ENCODE measurements around the gene SYT1.

Gene SYT1

GRCh38 chr12:79393842-79394241 lies 529.3 kb downstream of the SYT1 start:
- CTCF ChIA-PET: interaction anchor here (1.7 kb wide), 1 partner anchor 14 kb away, joined by 4 read pairs; no protein-coding TSS in a partner anchor
- TF ChIP-seq FOXK2 (IDR thresholded peaks at IDR 0.05) (no peak), NFRKB (IDR thresholded peaks at IDR 0.05) (no peak), LEF1 (IDR thresholded peaks at IDR 0.05; ENCODE audit: borderline replicate concordance) (no peak), HDGF (IDR thresholded peaks at IDR 0.05; ENCODE audit: borderline replicate concordance) (no peak), FOXA1 (IDR thresholded peaks at IDR 0.05) (no peak), SP1 (IDR thresholded peaks at IDR 0.05) (no peak), BHLHE40 (IDR thresholded peaks at IDR 0.05; ENCODE audit: borderline replicate concordance) (no peak), TARDBP (IDR thresholded peaks at IDR 0.05) (no peak), SUZ12 (IDR thresholded peaks at IDR 0.05) (no peak), L3MBTL2 (conservative IDR thresholded peaks at IDR 0.05) (no peak), ELF4 (IDR thresholded peaks at IDR 0.05) (no peak), CTBP1 (IDR thresholded peaks at IDR 0.05; ENCODE audit: borderline replicate concordance) (no peak), ARNT (IDR thresholded peaks at IDR 0.05) (no peak), PKNOX1 (IDR thresholded peaks at IDR 0.05) (no peak), ZNF384 (IDR thresholded peaks at IDR 0.05) (no peak)
- DNase-seq (ENCODE audit: extremely low spot score): no peak
- POLR2A ChIA-PET: no interaction called here

- no peak for DNase-seq (ENCODE audit: extremely low spot score)
- POLR2A ChIA-PET: no interaction called here
- CTCF ChIA-PET: no interaction called here
- TF ChIP-seq FOXM1 (IDR thresholded peaks at IDR 0.05; ENCODE audit: borderline replicate concordance): no peak
- no peak for TF ChIP-seq SP1 (IDR thresholded peaks at IDR 0.05)
- no peak for TF ChIP-seq TARDBP (IDR thresholded peaks at IDR 0.05)
- no peak for TF ChIP-seq CTBP1 (IDR thresholded peaks at IDR 0.05; ENCODE audit: borderline replicate concordance)
- TF ChIP-seq FOXA1 (IDR thresholded peaks at IDR 0.05): no peak
- no peak for TF ChIP-seq NFRKB (IDR thresholded peaks at IDR 0.05)
- no peak for TF ChIP-seq L3MBTL2 (conservative IDR thresholded peaks at IDR 0.05)
- TF ChIP-seq PKNOX1 (IDR thresholded peaks at IDR 0.05): no peak
- no peak for TF ChIP-seq LEF1 (IDR thresholded peaks at IDR 0.05; ENCODE audit: borderline replicate concordance)
- no peak for TF ChIP-seq HDGF (IDR thresholded peaks at IDR 0.05; ENCODE audit: borderline replicate concordance)
- TF ChIP-seq ZNF384 (IDR thresholded peaks at IDR 0.05): no peak
- no peak for TF ChIP-seq FOXK2 (IDR thresholded peaks at IDR 0.05)
- TF ChIP-seq BHLHE40 (IDR thresholded peaks at IDR 0.05; ENCODE audit: borderline replicate concordance): no peak
- no peak for TF ChIP-seq SUZ12 (IDR thresholded peaks at IDR 0.05)
Observed at GRCh38 chr12:79397609-79398008, 533.0 kb downstream of the SYT1 start.

DNA sequence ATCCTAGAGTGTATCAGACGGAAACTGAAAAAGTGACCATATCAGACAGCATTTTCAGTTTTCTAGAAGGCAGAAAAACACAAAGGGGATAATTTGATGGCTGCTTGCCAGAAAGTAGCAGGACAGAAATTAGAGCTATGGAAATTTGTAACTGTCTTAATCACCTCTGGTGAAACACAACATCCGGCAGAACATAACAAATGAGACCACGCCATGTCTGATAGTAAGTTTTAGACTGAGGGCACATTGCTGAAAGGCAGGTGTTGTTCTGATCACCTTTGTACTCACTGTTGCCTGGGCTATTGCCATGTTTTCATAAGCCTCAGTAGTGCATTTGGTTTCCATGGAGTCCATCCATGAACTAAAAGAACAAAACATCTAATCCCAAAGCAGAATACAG lies 535.9 kb downstream of the SYT1 start:
- POLR2A ChIA-PET: no interaction called here
- CTCF ChIA-PET: no interaction called here

DNA sequence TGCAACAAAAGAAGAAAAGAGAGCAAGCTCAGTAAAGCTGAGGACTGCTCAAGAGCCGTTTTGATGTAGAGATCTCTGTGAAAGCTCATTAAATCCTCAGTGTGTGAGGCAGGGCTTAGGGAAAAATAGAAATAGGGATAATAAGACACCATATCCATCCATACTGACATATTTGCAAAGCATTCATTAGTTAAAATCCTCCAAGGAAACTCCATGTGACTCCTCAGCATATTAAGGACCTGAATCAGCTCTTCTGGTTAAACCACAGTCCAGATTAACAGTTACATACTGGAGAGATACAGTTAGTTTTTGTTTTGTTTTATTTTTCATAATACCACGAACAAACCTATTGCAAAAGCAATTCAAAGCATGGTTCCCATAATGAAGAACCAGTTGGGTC lies 538.0 kb downstream of the SYT1 start:
- CTCF ChIA-PET: no interaction called here
- TF ChIP-seq SUZ12 (IDR thresholded peaks at IDR 0.05) (no peak), PKNOX1 (IDR thresholded peaks at IDR 0.05) (no peak), ZNF384 (IDR thresholded peaks at IDR 0.05) (no peak), ELF4 (IDR thresholded peaks at IDR 0.05) (no peak), NFRKB (IDR thresholded peaks at IDR 0.05) (no peak), TARDBP (IDR thresholded peaks at IDR 0.05) (no peak), SP1 (IDR thresholded peaks at IDR 0.05) (no peak), BHLHE40 (IDR thresholded peaks at IDR 0.05; ENCODE audit: borderline replicate concordance) (no peak), CTBP1 (IDR thresholded peaks at IDR 0.05; ENCODE audit: borderline replicate concordance) (no peak)
- DNase-seq (ENCODE audit: extremely low spot score): no peak
- POLR2A ChIA-PET: no interaction called here

More for the DNA sequence above, 535.9 kb downstream of the SYT1 start:
- TF ChIP-seq SUZ12 (IDR thresholded peaks at IDR 0.05) (no peak), TARDBP (IDR thresholded peaks at IDR 0.05) (no peak), SP1 (IDR thresholded peaks at IDR 0.05) (no peak), FOXK2 (IDR thresholded peaks at IDR 0.05) (no peak), ARNT (IDR thresholded peaks at IDR 0.05) (no peak), FOXA1 (IDR thresholded peaks at IDR 0.05) (no peak), PKNOX1 (IDR thresholded peaks at IDR 0.05) (no peak), ELF4 (IDR thresholded peaks at IDR 0.05) (no peak), HDGF (IDR thresholded peaks at IDR 0.05; ENCODE audit: borderline replicate concordance) (no peak), CTBP1 (IDR thresholded peaks at IDR 0.05; ENCODE audit: borderline replicate concordance) (no peak), NFRKB (IDR thresholded peaks at IDR 0.05) (no peak), FOXM1 (IDR thresholded peaks at IDR 0.05; ENCODE audit: borderline replicate concordance) (no peak), BHLHE40 (IDR thresholded peaks at IDR 0.05; ENCODE audit: borderline replicate concordance) (no peak), LEF1 (IDR thresholded peaks at IDR 0.05; ENCODE audit: borderline replicate concordance) (no peak), ZNF384 (IDR thresholded peaks at IDR 0.05) (no peak), L3MBTL2 (conservative IDR thresholded peaks at IDR 0.05) (no peak)
- no peak for DNase-seq (ENCODE audit: extremely low spot score)

GRCh38 chr12:79406993-79407392 lies 542.4 kb downstream of the SYT1 start:
- CTCF ChIA-PET: no interaction called here
- no peak for DNase-seq (ENCODE audit: extremely low spot score)
- TF ChIP-seq FOXM1 (IDR thresholded peaks at IDR 0.05; ENCODE audit: borderline replicate concordance) (no peak), ARNT (IDR thresholded peaks at IDR 0.05) (no peak), SUZ12 (IDR thresholded peaks at IDR 0.05) (no peak), HDGF (IDR thresholded peaks at IDR 0.05; ENCODE audit: borderline replicate concordance) (no peak), PKNOX1 (IDR thresholded peaks at IDR 0.05) (no peak), FOXK2 (IDR thresholded peaks at IDR 0.05) (no peak), NFRKB (IDR thresholded peaks at IDR 0.05) (no peak), ELF4 (IDR thresholded peaks at IDR 0.05) (no peak), CTBP1 (IDR thresholded peaks at IDR 0.05; ENCODE audit: borderline replicate concordance) (no peak), LEF1 (IDR thresholded peaks at IDR 0.05; ENCODE audit: borderline replicate concordance) (no peak), TARDBP (IDR thresholded peaks at IDR 0.05) (no peak), ZNF384 (IDR thresholded peaks at IDR 0.05) (no peak), BHLHE40 (IDR thresholded peaks at IDR 0.05; ENCODE audit: borderline replicate concordance) (no peak), FOXA1 (IDR thresholded peaks at IDR 0.05) (no peak), L3MBTL2 (conservative IDR thresholded peaks at IDR 0.05) (no peak), SP1 (IDR thresholded peaks at IDR 0.05) (no peak)
- POLR2A ChIA-PET: no interaction called here
